ENCODE measurements around the gene PACS2. TPM values are rescaled to one million over a fixed set of nuclear protein-coding genes. Genes with fewer than 3 reads are reported as not detected.
A peak's percentile ranks its signal among the peaks of the same experiment; 100 is the strongest.

PACS2 gene
- total RNA-seq, 3 donors from 2014 or later: 23.1 to 27.2 (median 24.8) TPM

- no peaks in the 10 kb centered on the region for H3K27me3 Mint-ChIP-seq (ENCODE audit: low read depth)
- peaks cover 5% of the 10 kb centered on the region for H3K9me3 Mint-ChIP-seq
- H3K36me3 Mint-ChIP-seq (ENCODE audit: insufficient read depth): no peaks in the 10 kb centered on the region
- peaks cover 4% of the 10 kb centered on the region for H3K4me1 Mint-ChIP-seq (ENCODE audit: low read depth)
- DNase-seq: no peak
- no peak overlapping the region for H3K4me3 Mint-ChIP-seq
- no peak for ATAC-seq
Measured at GRCh38 chr14:105340821-105341733, 26.5 kb downstream of the PACS2 start.

- H3K4me1 Mint-ChIP-seq (ENCODE audit: low read depth): peaks cover 4% of the 10 kb centered on the region
- H3K9me3 Mint-ChIP-seq: peaks cover 5% of the 10 kb centered on the region
- ATAC-seq (no peak), DNase-seq (no peak)
- no peaks in the 10 kb centered on the region for H3K36me3 Mint-ChIP-seq (ENCODE audit: insufficient read depth)
- no peaks in the 10 kb centered on the region for H3K27me3 Mint-ChIP-seq (ENCODE audit: low read depth)
- no peak overlapping the region for H3K4me3 Mint-ChIP-seq
Measured at GRCh38 chr14:105343194-105343593, 28.6 kb downstream of the PACS2 start.

GRCh38 chr14:105346200-105346533 lies 31.6 kb downstream of the PACS2 start:
- H3K27me3 Mint-ChIP-seq (ENCODE audit: low read depth): no peaks in the 10 kb centered on the region
- H3K4me3 Mint-ChIP-seq: no peak overlapping the region
- DNase-seq (no peak), ATAC-seq (no peak)
- H3K36me3 Mint-ChIP-seq (ENCODE audit: insufficient read depth): no peaks in the 10 kb centered on the region
- peaks cover 5% of the 10 kb centered on the region for H3K9me3 Mint-ChIP-seq
- H3K4me1 Mint-ChIP-seq (ENCODE audit: low read depth): peaks cover 1% of the 10 kb centered on the region

GRCh38 chr14:105346876-105347586 lies 32.5 kb downstream of the PACS2 start:
- Mint-ChIP-seq H3K4me1 (ENCODE audit: low read depth) (peaks cover 2% of the 10 kb centered on the region), H3K4me3 (no peak overlapping the region)

GRCh38 chr14:105347587-105347968 lies 33.0 kb downstream of the PACS2 start:
- H3K9me3 Mint-ChIP-seq: peaks cover 5% of the 10 kb centered on the region
- H3K36me3 Mint-ChIP-seq (ENCODE audit: insufficient read depth): no peaks in the 10 kb centered on the region
- ATAC-seq (no peak), DNase-seq (no peak)
- H3K4me3 Mint-ChIP-seq: no peak overlapping the region
- H3K4me1 Mint-ChIP-seq (ENCODE audit: low read depth): peaks cover 4% of the 10 kb centered on the region
- no peaks in the 10 kb centered on the region for H3K27me3 Mint-ChIP-seq (ENCODE audit: low read depth)

More at GRCh38 chr14:105346876-105347586, 32.5 kb downstream of the PACS2 start:
- no peak for DNase-seq
- peaks cover 5% of the 10 kb centered on the region for H3K9me3 Mint-ChIP-seq
- H3K36me3 Mint-ChIP-seq (ENCODE audit: insufficient read depth): no peaks in the 10 kb centered on the region
- H3K27me3 Mint-ChIP-seq (ENCODE audit: low read depth): no peaks in the 10 kb centered on the region
- ATAC-seq: no peak

- no peak for DNase-seq
Measured at GRCh38 chr14:105348169-105348944, 33.8 kb downstream of the PACS2 start.

GRCh38 chr14:105348945-105349699 lies 34.6 kb downstream of the PACS2 start:
- ATAC-seq (no peak), DNase-seq (no peak)
- H3K4me3 Mint-ChIP-seq: no peak overlapping the region
- peaks cover 4% of the 10 kb centered on the region for H3K4me1 Mint-ChIP-seq (ENCODE audit: low read depth)
- no peaks in the 10 kb centered on the region for H3K27me3 Mint-ChIP-seq (ENCODE audit: low read depth)
- peaks cover 5% of the 10 kb centered on the region for H3K9me3 Mint-ChIP-seq
- no peaks in the 10 kb centered on the region for H3K36me3 Mint-ChIP-seq (ENCODE audit: insufficient read depth)

More at GRCh38 chr14:105348169-105348944, 33.8 kb downstream of the PACS2 start:
- H3K36me3 Mint-ChIP-seq (ENCODE audit: insufficient read depth): no peaks in the 10 kb centered on the region
- peaks cover 5% of the 10 kb centered on the region for H3K9me3 Mint-ChIP-seq
- ATAC-seq: no peak
- H3K4me1 Mint-ChIP-seq (ENCODE audit: low read depth): peaks cover 4% of the 10 kb centered on the region
- no peaks in the 10 kb centered on the region for H3K27me3 Mint-ChIP-seq (ENCODE audit: low read depth)
- H3K4me3 Mint-ChIP-seq: no peak overlapping the region

- ATAC-seq: no peak
- Mint-ChIP-seq H3K4me3 (no peak overlapping the region), H3K4me1 (ENCODE audit: low read depth) (peaks cover 4% of the 10 kb centered on the region), H3K36me3 (ENCODE audit: insufficient read depth) (no peaks in the 10 kb centered on the region), H3K9me3 (peaks cover 5% of the 10 kb centered on the region), H3K27me3 (ENCODE audit: low read depth) (no peaks in the 10 kb centered on the region)
- no peak for DNase-seq
Measured at GRCh38 chr14:105349992-105350391, 35.4 kb downstream of the PACS2 start.

- no peak for DNase-seq
- H3K36me3 Mint-ChIP-seq (ENCODE audit: insufficient read depth): no peaks in the 10 kb centered on the region
- H3K4me1 Mint-ChIP-seq (ENCODE audit: low read depth): peaks cover 4% of the 10 kb centered on the region
- peaks cover 2% of the 10 kb centered on the region for H3K9me3 Mint-ChIP-seq
- no peak for ATAC-seq
- H3K4me3 Mint-ChIP-seq: no peak overlapping the region
- H3K27me3 Mint-ChIP-seq (ENCODE audit: low read depth): no peaks in the 10 kb centered on the region
Measured at GRCh38 chr14:105350450-105351244, 36.1 kb downstream of the PACS2 start.

GRCh38 chr14:105351410-105351809 lies 36.9 kb downstream of the PACS2 start:
- ATAC-seq (no peak), DNase-seq (no peak)
- Mint-ChIP-seq H3K4me3 (no peak overlapping the region), H3K4me1 (ENCODE audit: low read depth) (peaks cover 3% of the 10 kb centered on the region), H3K9me3 (no peaks in the 10 kb centered on the region), H3K27me3 (ENCODE audit: low read depth) (no peaks in the 10 kb centered on the region), H3K36me3 (ENCODE audit: insufficient read depth) (no peaks in the 10 kb centered on the region)

GRCh38 chr14:105351920-105352851 lies 37.6 kb downstream of the PACS2 start:
- no peaks in the 10 kb centered on the region for H3K27me3 Mint-ChIP-seq (ENCODE audit: low read depth)
- peak; percentile 87 for DNase-seq
- H3K4me1 Mint-ChIP-seq (ENCODE audit: low read depth): peaks cover 3% of the 10 kb centered on the region
- H3K36me3 Mint-ChIP-seq (ENCODE audit: insufficient read depth): no peaks in the 10 kb centered on the region
- H3K4me3 Mint-ChIP-seq: no peak overlapping the region
- no peaks in the 10 kb centered on the region for H3K9me3 Mint-ChIP-seq
- ATAC-seq: peak; percentile 96 to 97

GRCh38 chr14:105353136-105353535 lies 38.6 kb downstream of the PACS2 start:
- no peaks in the 10 kb centered on the region for H3K36me3 Mint-ChIP-seq (ENCODE audit: insufficient read depth)

More at GRCh38 chr14:105353136-105353535, 38.6 kb downstream of the PACS2 start:
- H3K4me1 Mint-ChIP-seq (ENCODE audit: low read depth): peaks cover 3% of the 10 kb centered on the region
- ATAC-seq (no peak), DNase-seq (no peak)
- H3K4me3 Mint-ChIP-seq: no peak overlapping the region
- no peaks in the 10 kb centered on the region for H3K9me3 Mint-ChIP-seq
- H3K27me3 Mint-ChIP-seq (ENCODE audit: low read depth): no peaks in the 10 kb centered on the region

All from activated T-cell treated with anti-CD3 and anti-CD28 coated beads, Interleukin-2, amount 50 U/mL, for 4 hours (primary cell).